ENCODE data around the gene CMIP. TPM values are rescaled to one million over a fixed set of nuclear protein-coding genes. Genes with fewer than 3 reads are reported as not detected.

The CMIP gene
- polyA plus RNA-seq, 1 of the 3 experiments (the other 2 are of a cell fraction) = 5.4 TPM

- H3K4me1 ChIP-seq (ENCODE audit: control insufficient read depth in 1 of 2, insufficient read depth in 2 of 2, low read depth in 1 of 2, low read length in 1 of 2) = no peaks in the 10 kb centered on the region
- H3K27me3 ChIP-seq (ENCODE audit: insufficient read depth) = no peaks in the 10 kb centered on the region
- H3K36me3 ChIP-seq (replicated peaks in 1 of 2; ENCODE audit: control insufficient read depth in 1 of 2, insufficient read depth in 2 of 2, low read length in 1 of 2) = peaks cover 0 to 4% of the 10 kb centered on the region in 2 experiments
- H3K4me3 ChIP-seq (ENCODE audit: low read depth in 2 of 2, low read length in 1 of 2) = no peak overlapping the region
- TF ChIP-seq YY1 (IDR thresholded peaks at IDR 0.05; ENCODE audit: low read depth) = no peak
- no peak for TF ChIP-seq NFIC (IDR thresholded peaks at IDR 0.05; ENCODE audit: borderline replicate concordance)
- no peak for TF ChIP-seq ELF1 (IDR thresholded peaks at IDR 0.05)
- no peak for TF ChIP-seq EZH2phosphoT487 (IDR thresholded peaks at IDR 0.05; ENCODE audit: borderline replicate concordance, low read depth)
- TF ChIP-seq TEAD4 (IDR thresholded peaks at IDR 0.05; ENCODE audit: borderline replicate concordance, insufficient read depth) = no peak
- no peak for TF ChIP-seq PBX3 (IDR thresholded peaks at IDR 0.05)
- TF ChIP-seq JUND (IDR thresholded peaks at IDR 0.05) = no peak
- TF ChIP-seq IRF3 (IDR thresholded peaks at IDR 0.05; ENCODE audit: low read depth, low read length) = no peak
- no peak for TF ChIP-seq REST (IDR thresholded peaks at IDR 0.05; ENCODE audit: low read depth, low read length)
- no peak for TF ChIP-seq GABPA (IDR thresholded peaks at IDR 0.05; ENCODE audit: low read depth)
- no peak for TF ChIP-seq FOXJ3 (CRISPR knock-in tag; IDR thresholded peaks at IDR 0.05)
- TF ChIP-seq POLR2AphosphoS5 (IDR thresholded peaks at IDR 0.05; ENCODE audit: low read depth, low read length) = no peak
- no peak for TF ChIP-seq TAF1 (IDR thresholded peaks at IDR 0.05; ENCODE audit: borderline replicate concordance, low read depth, low read length)
- no peak overlapping the region for H3K27ac ChIP-seq (ENCODE audit: low read depth in 2 of 2, low read length in 1 of 2)
- ChIA-PET CTCF (interaction anchor here (1.3 to 1.5 kb wide), 2 partner anchors 17 to 276 kb away, joined by 3 read pairs; no protein-coding TSS in a partner anchor), POLR2A (no interaction called here)
- 93% methylated on average over 15 of the region's 16 CpGs for WGBS (ENCODE audit: low lambda C conversion rate)
- no peaks in the 10 kb centered on the region for H3F3A ChIP-seq (replicated peaks; ENCODE audit: insufficient read depth)
- no peak for DNase-seq
- H3K79me2 ChIP-seq (ENCODE audit: insufficient read depth) = no peaks in the 10 kb centered on the region
- no peaks in the 10 kb centered on the region for H3K9me3 ChIP-seq
- no peaks in the 10 kb centered on the region for H4K20me1 ChIP-seq (ENCODE audit: insufficient read depth)
- H3K9me2 ChIP-seq = no peaks in the 10 kb centered on the region
- H2AFZ ChIP-seq (ENCODE audit: low read depth) = no peak overlapping the region
- no peak overlapping the region for H3K9ac ChIP-seq
- H3K4me2 ChIP-seq = no peak overlapping the region
Observed at GRCh38 chr16:81679721-81680430, 235.3 kb downstream of the CMIP start.

All from SK-N-SH (cell line).